ENCODE data around the gene BEX5. TPM values are rescaled to one million over a fixed set of nuclear protein-coding genes. Genes with fewer than 3 reads are reported as not detected.

BEX5 gene
- total and polyA plus RNA-seq, 9 of the 15 experiments (the other 6 are each of a cell fraction or from before 2014, with no cell fraction given), result 0.49 to 3.2 (median 1.6) TPM

DNA sequence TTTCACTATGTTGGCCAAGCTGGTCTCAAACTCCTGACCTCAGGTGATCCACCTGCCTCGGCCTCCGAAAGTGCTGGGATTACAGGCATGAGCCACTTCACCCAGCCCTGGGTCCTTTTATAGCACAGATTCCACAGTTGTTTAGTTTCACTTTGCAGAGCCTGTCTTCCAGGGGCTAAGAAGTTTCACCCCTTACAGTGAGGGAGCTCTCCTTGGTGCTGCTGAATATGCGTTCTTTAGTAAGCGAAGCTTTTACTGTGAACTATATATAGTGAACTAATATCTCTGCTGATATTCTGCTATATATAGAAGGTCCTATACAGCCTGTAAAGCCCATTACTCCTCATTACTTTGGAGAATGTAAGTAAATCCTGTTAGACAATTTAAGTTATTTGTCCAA, 17.7 kb downstream of the BEX5 start:
- Histone ChIP-seq H3K36me3 (ENCODE audit: control insufficient read depth, insufficient read depth, low read length) (no peaks in the 10 kb centered on the region), H3K9me1 (ENCODE audit: control insufficient read depth, insufficient read depth, low read length) (no peaks in the 10 kb centered on the region), H3K4me3 (no peak overlapping the region), H3K27me3 (ENCODE audit: control insufficient read depth in 2 of 2, insufficient read depth in 2 of 2, low read length in 2 of 2) (no peaks in the 10 kb centered on the region), H3K9me3 (replicated peaks; ENCODE audit: control insufficient read depth, insufficient read depth, low read depth, low read length) (no peaks in the 10 kb centered on the region), H2AFZ (ENCODE audit: low read depth, low read length) (no peak overlapping the region), H3K9ac (ENCODE audit: insufficient read depth in 1 of 2, low read depth in 2 of 2, low read length in 2 of 2) (no peak overlapping the region), H3K4me1 (replicated peaks in 1 of 2; ENCODE audit: control insufficient read depth in 2 of 2, insufficient read depth in 2 of 2, low read length in 2 of 2) (no peaks in the 10 kb centered on the region), H3K4me2 (ENCODE audit: insufficient read depth, low read length) (no peak overlapping the region), H3K27ac (ENCODE audit: extremely low read depth, low read depth, low read length) (no peak overlapping the region), H4K20me1 (replicated peaks; ENCODE audit: control insufficient read depth, insufficient read depth, low read length) (no peaks in the 10 kb centered on the region), H3K79me2 (ENCODE audit: control insufficient read depth, insufficient read depth, low read length) (no peaks in the 10 kb centered on the region)
- FAIRE-seq (no peak), ATAC-seq (no peak), DNase-seq (ENCODE audit: extremely low read depth in 1 of 4, low spot score in 3 of 4) (no peak)
- WGBS (ENCODE audit: insufficient coverage, low coverage, missing lambda C conversion rate), result 0% methylated on average over 4 of the region's 4 CpGs
- CTCF ChIA-PET (ENCODE audit: low intra/inter-chr PET ratio), result no interaction called here
- BruUV-seq (replicated peaks), result no TSS peak
- in situ Hi-C loops (cut with MboI) (no loop called here), intact Hi-C loops (cut with micrococcal nuclease) (no loop called here)
- TF ChIP-seq, protein P1, sequence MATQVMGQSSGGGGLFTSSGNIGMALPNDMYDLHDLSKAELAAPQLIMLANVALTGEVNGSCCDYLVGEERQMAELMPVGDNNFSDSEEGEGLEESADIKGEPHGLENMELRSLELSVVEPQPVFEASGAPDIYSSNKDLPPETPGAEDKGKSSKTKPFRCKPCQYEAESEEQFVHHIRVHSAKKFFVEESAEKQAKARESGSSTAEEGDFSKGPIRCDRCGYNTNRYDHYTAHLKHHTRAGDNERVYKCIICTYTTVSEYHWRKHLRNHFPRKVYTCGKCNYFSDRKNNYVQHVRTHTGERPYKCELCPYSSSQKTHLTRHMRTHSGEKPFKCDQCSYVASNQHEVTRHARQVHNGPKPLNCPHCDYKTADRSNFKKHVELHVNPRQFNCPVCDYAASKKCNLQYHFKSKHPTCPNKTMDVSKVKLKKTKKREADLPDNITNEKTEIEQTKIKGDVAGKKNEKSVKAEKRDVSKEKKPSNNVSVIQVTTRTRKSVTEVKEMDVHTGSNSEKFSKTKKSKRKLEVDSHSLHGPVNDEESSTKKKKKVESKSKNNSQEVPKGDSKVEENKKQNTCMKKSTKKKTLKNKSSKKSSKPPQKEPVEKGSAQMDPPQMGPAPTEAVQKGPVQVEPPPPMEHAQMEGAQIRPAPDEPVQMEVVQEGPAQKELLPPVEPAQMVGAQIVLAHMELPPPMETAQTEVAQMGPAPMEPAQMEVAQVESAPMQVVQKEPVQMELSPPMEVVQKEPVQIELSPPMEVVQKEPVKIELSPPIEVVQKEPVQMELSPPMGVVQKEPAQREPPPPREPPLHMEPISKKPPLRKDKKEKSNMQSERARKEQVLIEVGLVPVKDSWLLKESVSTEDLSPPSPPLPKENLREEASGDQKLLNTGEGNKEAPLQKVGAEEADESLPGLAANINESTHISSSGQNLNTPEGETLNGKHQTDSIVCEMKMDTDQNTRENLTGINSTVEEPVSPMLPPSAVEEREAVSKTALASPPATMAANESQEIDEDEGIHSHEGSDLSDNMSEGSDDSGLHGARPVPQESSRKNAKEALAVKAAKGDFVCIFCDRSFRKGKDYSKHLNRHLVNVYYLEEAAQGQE (IDR thresholded peaks at IDR 0.05; ENCODE audit: borderline replicate concordance), result peak; percentile 58
- TF ChIP-seq, protein P1 (CRISPR knock-in tag; IDR thresholded peaks at IDR 0.05; ENCODE audit: low read depth), result no peak
- TF ChIP-seq FOXA1 (IDR thresholded peaks at IDR 0.05; ENCODE audit: borderline replicate concordance) (no peak), BCOR (IDR thresholded peaks at IDR 0.05) (no peak)
- POLR2A ChIA-PET, result no interaction called here

Measured in K562 (cell line).